ENCODE measurements around the gene C6orf163.

The C6orf163 gene

GRCh38 chr6:87408721-87409155 lies 64.1 kb downstream of the C6orf163 start:
- no peak for FAIRE-seq
- DNase-seq (ENCODE audit: low spot score) = no peak

Measured in urothelium cell line (cell line).